ENCODE results near the gene KRTAP4-3. TPM values are rescaled to one million over a fixed set of nuclear protein-coding genes. Genes with fewer than 3 reads are reported as not detected.

Gene KRTAP4-3
- total RNA-seq, 1 donor from 2014 or later: not detected

DNA sequence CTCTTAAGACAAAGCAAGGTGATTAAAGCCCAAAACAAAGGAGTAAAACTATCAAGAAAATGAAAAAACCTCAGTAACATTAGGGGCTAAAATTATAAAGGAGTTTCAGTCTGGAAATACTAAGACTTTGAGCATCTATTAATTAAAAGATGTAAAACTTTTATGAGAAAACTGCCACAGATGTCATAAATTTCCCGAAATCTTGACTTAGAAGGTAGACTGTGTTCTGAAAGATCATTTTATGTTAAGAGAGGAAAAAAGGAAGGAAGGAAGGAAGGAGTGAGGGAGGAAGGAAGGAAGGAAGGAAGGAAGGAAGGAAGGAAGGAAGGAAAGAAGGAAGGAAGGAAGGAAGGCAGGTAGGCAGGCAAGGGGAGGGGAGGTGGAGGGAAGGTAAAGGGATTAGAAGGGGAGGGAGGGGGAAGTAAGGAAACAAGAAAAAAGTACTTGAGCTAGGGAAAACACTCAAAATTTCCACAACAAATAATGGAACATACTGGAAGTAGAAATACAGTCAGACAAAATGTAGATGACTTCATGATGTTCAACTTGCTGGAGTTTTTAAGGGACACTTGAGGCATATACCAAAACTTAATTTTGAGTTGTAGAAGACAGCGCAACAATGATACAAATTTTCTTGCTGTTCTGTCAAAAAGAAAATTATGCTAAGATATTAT lies 20.4 kb downstream of the KRTAP4-3 start:
- Histone ChIP-seq H2AFZ (replicated peaks) (no peak overlapping the region), H3K79me2 (ENCODE audit: low read depth) (no peaks in the 10 kb centered on the region), H3K4me3 (no peak overlapping the region), H3K4me1 (no peaks in the 10 kb centered on the region), H3K27me3 (no peaks in the 10 kb centered on the region), H3K9me3 (ENCODE audit: low read depth) (peaks cover 6% of the 10 kb centered on the region), H3K36me3 (no peaks in the 10 kb centered on the region), H3K27ac (no peak overlapping the region), H3F3A (ENCODE audit: low read depth) (no peaks in the 10 kb centered on the region), H4K20me1 (ENCODE audit: low read depth) (no peaks in the 10 kb centered on the region), H3K9ac (no peak overlapping the region), H3K4me2 (no peak overlapping the region)
- H3K36me3 Mint-ChIP-seq: no peaks in the 10 kb centered on the region
- DNase-seq (ENCODE audit: low spot score): no peak
- peaks cover 9% of the 10 kb centered on the region for H3K9me3 Mint-ChIP-seq
- no peak overlapping the region for H3K27ac Mint-ChIP-seq
- no peak overlapping the region for H3K4me3 Mint-ChIP-seq
- H3K27me3 Mint-ChIP-seq (ENCODE audit: insufficient read depth, low read depth): peaks cover 2% of the 10 kb centered on the region
- TF ChIP-seq, protein P1, sequence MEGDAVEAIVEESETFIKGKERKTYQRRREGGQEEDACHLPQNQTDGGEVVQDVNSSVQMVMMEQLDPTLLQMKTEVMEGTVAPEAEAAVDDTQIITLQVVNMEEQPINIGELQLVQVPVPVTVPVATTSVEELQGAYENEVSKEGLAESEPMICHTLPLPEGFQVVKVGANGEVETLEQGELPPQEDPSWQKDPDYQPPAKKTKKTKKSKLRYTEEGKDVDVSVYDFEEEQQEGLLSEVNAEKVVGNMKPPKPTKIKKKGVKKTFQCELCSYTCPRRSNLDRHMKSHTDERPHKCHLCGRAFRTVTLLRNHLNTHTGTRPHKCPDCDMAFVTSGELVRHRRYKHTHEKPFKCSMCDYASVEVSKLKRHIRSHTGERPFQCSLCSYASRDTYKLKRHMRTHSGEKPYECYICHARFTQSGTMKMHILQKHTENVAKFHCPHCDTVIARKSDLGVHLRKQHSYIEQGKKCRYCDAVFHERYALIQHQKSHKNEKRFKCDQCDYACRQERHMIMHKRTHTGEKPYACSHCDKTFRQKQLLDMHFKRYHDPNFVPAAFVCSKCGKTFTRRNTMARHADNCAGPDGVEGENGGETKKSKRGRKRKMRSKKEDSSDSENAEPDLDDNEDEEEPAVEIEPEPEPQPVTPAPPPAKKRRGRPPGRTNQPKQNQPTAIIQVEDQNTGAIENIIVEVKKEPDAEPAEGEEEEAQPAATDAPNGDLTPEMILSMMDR (IDR thresholded peaks at IDR 0.05): no peak
- TF ChIP-seq EZH2phosphoT487 (IDR thresholded peaks at IDR 0.05): no peak
- no peak for TF ChIP-seq EZH2 (IDR thresholded peaks at IDR 0.05)
- H3K4me1 Mint-ChIP-seq: no peaks in the 10 kb centered on the region

DNA sequence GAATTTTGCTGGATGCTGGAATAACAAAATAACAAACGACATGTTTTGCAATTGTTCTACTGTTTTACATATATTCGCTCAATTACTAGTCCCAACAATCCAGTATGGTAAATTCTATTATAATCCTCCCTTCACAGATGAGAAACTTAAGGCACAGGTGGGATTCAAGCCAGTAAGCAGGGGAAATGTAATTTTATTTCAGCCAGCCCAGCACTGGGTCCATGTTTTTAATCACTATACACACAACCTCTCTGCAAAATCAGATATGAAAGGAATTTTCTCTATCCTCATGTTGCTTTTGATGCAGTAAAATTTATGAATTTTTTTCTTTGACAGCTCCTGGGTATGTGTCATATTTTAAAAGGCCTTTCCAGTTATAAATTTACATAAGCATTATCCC lies 22.8 kb downstream of the KRTAP4-3 start:
- Mint-ChIP-seq H3K4me3 (no peak overlapping the region), H3K36me3 (no peaks in the 10 kb centered on the region), H3K27ac (no peak overlapping the region), H3K27me3 (ENCODE audit: insufficient read depth, low read depth) (peaks cover 2% of the 10 kb centered on the region), H3K9me3 (peaks cover 16% of the 10 kb centered on the region), H3K4me1 (no peaks in the 10 kb centered on the region)
- Histone ChIP-seq H3K36me3 (no peaks in the 10 kb centered on the region), H3K4me3 (no peak overlapping the region), H3K9ac (no peak overlapping the region), H3K9me3 (ENCODE audit: low read depth) (peaks cover 6% of the 10 kb centered on the region), H3K27me3 (no peaks in the 10 kb centered on the region), H3K79me2 (ENCODE audit: low read depth) (no peaks in the 10 kb centered on the region), H3K27ac (no peak overlapping the region), H3K4me2 (no peak overlapping the region), H3K4me1 (no peaks in the 10 kb centered on the region), H2AFZ (replicated peaks) (no peak overlapping the region), H3F3A (ENCODE audit: low read depth) (no peaks in the 10 kb centered on the region), H4K20me1 (ENCODE audit: low read depth) (no peaks in the 10 kb centered on the region)
- TF ChIP-seq EZH2phosphoT487 (IDR thresholded peaks at IDR 0.05) (no peak), EZH2 (IDR thresholded peaks at IDR 0.05) (no peak)
- TF ChIP-seq, protein P1 (IDR thresholded peaks at IDR 0.05): no peak
- DNase-seq (ENCODE audit: low spot score): no peak

DNA sequence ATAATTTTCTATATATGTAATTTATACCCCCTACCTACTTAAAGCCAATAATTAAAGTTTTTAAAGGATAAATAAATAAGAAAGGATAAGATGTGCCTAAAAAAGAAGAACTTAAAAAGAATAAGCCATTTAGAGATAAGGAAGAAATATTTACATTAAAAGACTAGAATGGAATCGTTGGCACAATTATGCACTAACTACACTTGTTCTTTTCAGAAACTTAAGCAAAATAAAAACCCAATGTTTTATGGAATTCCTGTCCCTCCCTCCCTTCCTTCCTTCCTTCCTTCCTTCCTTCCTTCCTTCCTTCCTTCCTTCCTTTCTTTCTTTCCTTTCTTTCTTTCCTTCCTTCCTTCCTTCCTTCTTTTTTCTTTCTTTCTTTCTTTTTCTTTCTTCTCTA lies 23.2 kb downstream of the KRTAP4-3 start:
- H3K27me3 Mint-ChIP-seq (ENCODE audit: insufficient read depth, low read depth): peaks cover 2% of the 10 kb centered on the region
- H3K36me3 Mint-ChIP-seq: no peaks in the 10 kb centered on the region
- no peak overlapping the region for H3K4me2 ChIP-seq
- no peak overlapping the region for H3K9ac ChIP-seq
- no peaks in the 10 kb centered on the region for H3K4me1 Mint-ChIP-seq
- H3K27ac Mint-ChIP-seq: no peak overlapping the region
- H3K4me3 Mint-ChIP-seq: no peak overlapping the region
- no peaks in the 10 kb centered on the region for H3K79me2 ChIP-seq (ENCODE audit: low read depth)
- TF ChIP-seq, protein P1 (IDR thresholded peaks at IDR 0.05): no peak
- TF ChIP-seq EZH2 (IDR thresholded peaks at IDR 0.05) (no peak), EZH2phosphoT487 (IDR thresholded peaks at IDR 0.05) (no peak)
- H2AFZ ChIP-seq (replicated peaks): no peak overlapping the region
- no peak overlapping the region for H3K27ac ChIP-seq
- H3K4me1 ChIP-seq: no peaks in the 10 kb centered on the region
- DNase-seq (ENCODE audit: low spot score): no peak
- no peaks in the 10 kb centered on the region for H4K20me1 ChIP-seq (ENCODE audit: low read depth)
- no peak overlapping the region for H3K4me3 ChIP-seq
- H3K9me3 ChIP-seq (ENCODE audit: low read depth): peaks cover 6% of the 10 kb centered on the region
- H3K36me3 ChIP-seq: no peaks in the 10 kb centered on the region
- H3F3A ChIP-seq (ENCODE audit: low read depth): no peaks in the 10 kb centered on the region
- H3K27me3 ChIP-seq: no peaks in the 10 kb centered on the region
- peaks cover 16% of the 10 kb centered on the region for H3K9me3 Mint-ChIP-seq
